GM19452 (cell line): Measurements from ENCODE around the gene ZNF598.
"Not testable (repeated sequence)": the region's sequence is repeated elsewhere in the genome, so short reads cannot be mapped to it uniquely, and the experiment has no call there.

Experiments
- ATAC-seq: cut with Tn5 transposase; IDR thresholded peaks from one replicate; pipeline ENCODE4 v1.9.1; 2021; ENCODE audit not compliant: unreplicated experiment

The ZNF598 gene

GRCh38 chr16:2028620-2029220 lies 19.1 kb upstream of the ZNF598 start:
- ATAC-seq, result no peak

- ATAC-seq, result no peak
Observed at GRCh38 chr16:2028146-2028545, 18.5 kb upstream of the ZNF598 start.

- no peak for ATAC-seq
Observed at GRCh38 chr16:2027024-2028010, 17.7 kb upstream of the ZNF598 start.

GRCh38 chr16:2026461-2027023 lies 16.9 kb upstream of the ZNF598 start, which contains the start of gene NHERF2:
Gene NHERF2, plus strand, starts transcription at chr16:2026902. Its CDS starts 104 bp downstream, at chr16:2027006.
- ATAC-seq, result no peak

DNA sequence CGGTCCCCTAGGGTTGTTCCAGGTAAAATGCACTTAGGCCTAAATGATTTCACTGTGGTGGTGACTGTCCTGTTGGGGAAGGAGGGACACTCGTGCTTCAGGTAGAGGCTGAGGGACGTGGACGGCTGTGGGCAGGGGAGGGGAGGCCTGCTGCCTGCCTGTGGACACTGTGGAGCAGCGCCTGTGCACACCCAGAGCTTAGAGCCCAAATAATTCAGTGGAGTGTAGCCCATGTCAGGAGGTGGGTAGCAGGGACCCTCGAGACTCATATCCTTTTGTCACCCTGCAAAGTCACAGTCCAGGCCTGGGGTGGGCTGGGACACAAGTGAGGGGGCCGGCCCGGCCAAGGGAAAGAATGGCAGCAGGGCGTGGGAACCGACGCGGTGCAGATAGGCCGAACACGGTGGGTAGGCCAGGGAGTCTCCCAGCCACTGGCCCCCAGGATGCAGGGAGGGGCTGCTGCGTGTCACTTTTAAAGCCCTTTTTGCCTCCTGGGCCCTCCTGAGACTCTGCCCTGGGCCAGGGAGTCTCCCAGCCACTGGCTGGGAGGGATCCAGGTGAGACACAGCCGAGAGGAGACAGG lies 16.3 kb upstream of the ZNF598 start:
- ATAC-seq, result no peak

GRCh38 chr16:2025251-2025650 lies 15.6 kb upstream of the ZNF598 start:
- no peak for ATAC-seq

GRCh38 chr16:2024032-2024420 lies 14.4 kb upstream of the ZNF598 start:
- ATAC-seq, result no peak

DNA sequence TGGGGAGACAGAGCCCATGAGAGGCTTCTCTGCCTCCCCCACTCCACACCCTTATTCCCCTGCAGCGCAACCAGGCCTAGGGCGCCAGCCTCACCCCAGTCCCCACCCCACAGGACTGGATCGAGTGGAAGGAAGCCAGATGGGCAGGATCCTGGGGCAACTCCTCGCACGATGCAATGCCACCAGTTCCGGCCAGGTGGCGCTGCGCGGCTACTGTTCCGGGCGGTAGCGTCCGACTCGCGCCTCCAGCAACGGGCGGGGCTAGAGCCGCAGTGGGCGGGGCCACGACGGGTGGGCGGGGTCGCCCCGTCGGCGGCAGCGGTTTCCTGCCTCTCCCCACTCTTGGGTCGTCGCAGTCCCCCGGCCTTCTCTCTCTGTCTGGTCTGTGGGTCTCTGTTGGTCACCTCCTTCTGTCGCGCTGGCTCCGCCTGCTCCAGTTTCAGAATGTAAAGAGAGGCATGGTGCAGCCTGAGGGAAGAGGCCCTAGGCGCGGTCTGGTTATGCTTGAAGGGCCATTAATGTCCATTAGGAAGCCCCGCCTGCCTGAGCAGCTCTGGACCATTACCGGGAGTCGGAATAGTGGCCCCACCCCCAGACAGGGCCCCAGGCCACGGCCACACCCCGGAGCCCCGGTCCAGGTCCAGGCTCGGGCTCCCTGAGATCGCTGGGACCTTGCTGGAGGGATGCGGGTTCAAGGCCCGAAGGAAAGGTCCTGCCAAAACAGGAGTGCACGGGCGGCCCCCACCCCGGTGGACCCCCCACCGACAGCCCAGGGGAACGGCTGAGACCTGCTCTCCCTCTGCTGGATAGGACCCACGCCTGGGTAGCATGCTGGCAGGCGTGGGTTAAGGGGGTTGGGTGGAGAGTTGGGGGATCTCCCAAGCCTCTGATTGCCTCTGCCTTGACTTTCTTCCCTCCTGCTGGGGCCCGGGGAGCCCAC lies 13.7 kb upstream of the ZNF598 start:
- peak; percentile 76 for ATAC-seq

- ATAC-seq, result peak; percentile 12
Observed at GRCh38 chr16:2022723-2023091, 13.1 kb upstream of the ZNF598 start.

DNA sequence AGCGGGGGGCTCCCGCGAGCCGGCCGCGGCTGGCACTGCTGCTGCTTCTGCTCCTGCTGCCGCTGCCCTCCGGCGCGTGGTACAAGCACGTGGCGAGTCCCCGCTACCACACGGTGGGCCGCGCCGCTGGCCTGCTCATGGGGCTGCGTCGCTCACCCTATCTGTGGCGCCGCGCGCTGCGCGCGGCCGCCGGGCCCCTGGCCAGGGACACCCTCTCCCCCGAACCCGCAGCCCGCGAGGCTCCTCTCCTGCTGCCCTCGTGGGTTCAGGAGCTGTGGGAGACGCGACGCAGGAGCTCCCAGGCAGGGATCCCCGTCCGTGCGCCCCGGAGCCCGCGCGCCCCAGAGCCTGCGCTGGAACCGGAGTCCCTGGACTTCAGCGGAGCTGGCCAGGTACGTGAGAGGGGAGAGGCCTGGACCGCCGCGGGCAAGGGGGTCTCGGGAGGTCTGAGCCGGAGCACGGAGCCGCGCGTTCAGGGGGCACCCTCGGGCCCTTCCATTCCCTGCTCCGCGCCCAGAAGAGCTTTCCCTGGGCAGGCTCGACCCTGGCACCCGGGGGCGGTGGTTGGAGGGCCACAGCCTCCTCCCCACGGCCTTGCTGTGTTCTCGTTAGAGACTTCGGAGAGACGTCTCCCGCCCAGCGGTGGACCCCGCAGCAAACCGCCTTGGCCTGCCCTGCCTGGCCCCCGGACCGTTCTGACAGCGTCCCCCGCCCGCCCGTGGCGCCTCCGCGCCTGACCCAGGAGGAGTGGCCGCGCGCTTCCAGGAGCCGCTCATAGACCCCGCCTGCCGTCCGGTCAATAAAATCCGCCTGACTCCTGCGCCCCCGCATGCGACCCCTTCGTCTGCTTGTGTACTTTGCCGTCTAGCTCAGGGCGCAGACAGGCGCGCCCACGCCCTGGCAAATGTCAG lies 10.6 kb upstream of the ZNF598 start:
- no peak for ATAC-seq

GRCh38 chr16:2019518-2019920 lies 9.9 kb upstream of the ZNF598 start, which contains the start of gene NPW:
Gene NPW, plus strand, starts transcription at chr16:2019785.
- no peak for ATAC-seq

GRCh38 chr16:2016407-2016922 lies 6.8 kb upstream of the ZNF598 start:
- ATAC-seq, result no peak

GRCh38 chr16:2015947-2016208 lies 6.3 kb upstream of the ZNF598 start:
- ATAC-seq, result no peak

GRCh38 chr16:2015117-2015946 lies 5.7 kb upstream of the ZNF598 start:
- no peak for ATAC-seq

DNA sequence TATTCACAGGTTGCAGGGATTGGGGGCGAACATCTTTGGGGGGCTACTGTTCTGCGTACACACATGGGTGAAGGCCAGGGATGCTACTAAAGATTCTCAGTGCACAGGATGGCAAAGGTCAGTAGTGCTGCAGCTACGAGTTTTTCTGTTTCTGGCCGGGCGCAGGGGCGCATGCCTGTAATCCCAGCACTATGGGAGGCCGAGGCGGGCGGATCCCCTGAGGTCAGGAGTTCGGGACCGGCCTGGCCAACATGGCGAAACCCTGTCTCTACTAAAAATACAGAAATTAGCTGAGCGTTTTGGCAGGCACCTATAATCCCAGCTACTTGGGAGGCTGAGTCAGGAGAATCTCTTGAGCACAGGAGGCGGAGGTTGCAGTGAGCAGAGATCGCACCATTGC lies 3.9 kb upstream of the ZNF598 start:
- ATAC-seq, result no peak

DNA sequence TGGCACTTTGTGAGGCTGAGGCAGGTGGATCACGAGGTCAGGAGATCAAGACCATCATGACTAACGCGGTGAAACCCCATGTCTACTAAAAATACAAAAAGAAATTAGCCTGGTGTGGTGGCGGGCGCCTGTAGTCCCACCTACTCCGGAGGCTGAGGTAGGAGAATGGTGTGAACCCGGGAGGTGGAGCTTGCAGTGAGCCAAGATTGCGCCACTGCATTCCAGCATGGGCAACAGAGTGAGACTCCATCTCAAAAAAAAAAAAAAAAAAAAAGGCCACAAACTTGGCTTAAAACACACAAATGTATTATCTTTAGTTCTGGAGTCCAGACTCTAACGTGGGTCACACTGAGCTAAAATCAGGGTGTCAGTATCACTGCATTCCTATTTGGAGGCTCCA lies 2.1 kb upstream of the ZNF598 start:
- not testable (repeated sequence) for ATAC-seq

GRCh38 chr16:2009164-2009711 lies 383 bp downstream of the ZNF598 start:
- peak; percentile 34 for ATAC-seq

DNA sequence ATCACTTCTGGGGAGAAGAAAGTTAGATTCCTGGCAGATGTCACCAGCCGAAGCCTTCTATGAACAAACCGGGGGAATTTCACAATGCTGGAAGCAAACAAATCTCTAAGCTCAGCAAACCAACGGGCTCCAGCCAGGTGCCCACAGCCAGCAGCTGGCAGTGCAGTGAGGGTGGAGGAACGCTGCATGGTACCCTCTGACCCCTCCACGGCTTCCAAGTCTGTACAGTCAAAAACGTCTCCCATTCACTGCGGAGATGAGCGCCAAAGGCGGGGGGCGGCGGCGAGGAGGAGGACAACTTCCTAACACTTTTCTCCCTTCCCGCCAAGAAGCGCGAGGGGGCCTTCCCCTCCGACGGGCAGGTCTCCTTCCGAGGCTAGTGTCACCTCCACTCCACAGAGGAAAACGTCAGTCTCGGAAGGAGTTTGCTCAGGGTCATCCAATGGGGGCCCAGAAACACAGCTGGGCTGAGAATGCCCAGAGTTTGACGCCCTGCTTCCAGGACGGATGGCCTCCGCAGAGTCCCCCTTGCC lies 924 bp downstream of the ZNF598 start:
- no peak for ATAC-seq
